Suprapubic skin (tissue), 4 donors: ENCODE data around the gene SMCO4. TPM values are rescaled to one million over a fixed set of nuclear protein-coding genes. Genes with fewer than 3 reads are reported as not detected.

Source experiments
- DNase-seq, 2 donors: peaks; one replicate each; pipeline ENCODE4 v3.0.0-alpha.2; 2019; ENCODE audit warnings: low spot score in 2 of 2
- H3K27ac ChIP-seq: fragments of 200-600 bp; sonication (generic); one replicate; pipeline ENCODE4 v1.5.1; 2019
- H3K27me3 ChIP-seq: fragments of 200-600 bp; sonication (generic); one replicate; pipeline ENCODE4 v1.5.1; 2019
- H3K36me3 ChIP-seq: fragments of 200-600 bp; sonication (generic); one replicate; pipeline ENCODE4 v1.5.1; 2019
- H3K4me1 ChIP-seq: fragments of 200-600 bp; sonication (generic); one replicate; pipeline ENCODE4 v1.5.1; 2019
- H3K4me3 ChIP-seq: fragments of 200-600 bp; sonication (generic); one replicate; pipeline ENCODE4 v1.5.1; 2019; ENCODE audit warnings: mild to moderate bottlenecking
- H3K9me3 ChIP-seq: fragments of 200-600 bp; sonication (generic); one replicate; pipeline ENCODE4 v1.5.1; 2019
- CTCF ChIP-seq, 2 donors: fragments of 200-600 bp in 1 of 2; fragments of 450-650 bp in 1 of 2; sonication (generic) in 1 of 2; IDR thresholded peaks; one replicate each; pipeline ENCODE4 v1.5.1; 2016 to 2019; ENCODE audit warnings: antibody characterized with exemption in 2 of 2, mild to moderate bottlenecking in 1 of 2, moderate library complexity in 1 of 2
- EP300 ChIP-seq: sonication (generic); formaldehyde crosslinking; IDR thresholded peaks from one replicate; pipeline ENCODE4 v1.6.1; 2017; ENCODE audit warnings: antibody characterized with exemption
- POLR2A ChIP-seq, 2 donors: fragments of 450-650 bp; IDR thresholded peaks; one replicate each; pipeline ENCODE4 v1.6.1; 2017; ENCODE audit warnings: antibody characterized with exemption in 2 of 2, mild to moderate bottlenecking in 2 of 2, moderate library complexity in 2 of 2
- POLR2AphosphoS5 ChIP-seq, 3 donors: sonication (generic); formaldehyde crosslinking; IDR thresholded peaks; one replicate each; pipeline ENCODE4 v1.6.1; 2017; ENCODE audit warnings: antibody characterized with exemption in 3 of 3
- WGBS: methylation state at CpG from one replicate; pipeline ENCODE4 v1.1.5; 2018; 5-methylcytosine and 5-hydroxymethylcytosine counted together
- total RNA-seq, 4 donors: library from RNA; depleted of rRNA; stranded (reverse); fragments of >200 nt; gene quantifications; one replicate each; pipeline ENCODE4 v1.1.0, GENCODE V29; 2016

The SMCO4 gene
- total RNA-seq, 4 donors from 2014 or later, result 12.1 to 53.1 (median 26.9) TPM

- Histone ChIP-seq H3K27ac (no peak overlapping the region), H3K27me3 (peaks cover 2% of the 10 kb centered on the region), H3K36me3 (no peaks in the 10 kb centered on the region), H3K9me3 (no peaks in the 10 kb centered on the region), H3K4me1 (no peaks in the 10 kb centered on the region), H3K4me3 (no peak overlapping the region)
- WGBS, result 58% methylated on average over 3 of the region's 3 CpGs
- no peak for TF ChIP-seq POLR2AphosphoS5 (IDR thresholded peaks at IDR 0.05)
- no peak for TF ChIP-seq CTCF (IDR thresholded peaks at IDR 0.05)
- TF ChIP-seq POLR2A (IDR thresholded peaks at IDR 0.05), result no peak
- no peak for TF ChIP-seq EP300
- no peak for DNase-seq
Measured at GRCh38 chr11:93559681-93560080, 16.5 kb upstream of the SMCO4 start.

GRCh38 chr11:93552874-93553273 is 9.7 kb upstream of the SMCO4 start:
- Histone ChIP-seq H3K36me3 (no peaks in the 10 kb centered on the region), H3K27me3 (peaks cover 2% of the 10 kb centered on the region), H3K4me1 (no peaks in the 10 kb centered on the region), H3K27ac (no peak overlapping the region), H3K4me3 (no peak overlapping the region), H3K9me3 (no peaks in the 10 kb centered on the region)
- 94% methylated on average over 1 of the region's 1 CpG for WGBS
- no peak for TF ChIP-seq POLR2AphosphoS5 (IDR thresholded peaks at IDR 0.05)
- TF ChIP-seq CTCF (IDR thresholded peaks at IDR 0.05), result no peak
- TF ChIP-seq POLR2A (IDR thresholded peaks at IDR 0.05), result no peak
- TF ChIP-seq EP300, result no peak
- DNase-seq, result no peak

- no peaks in the 10 kb centered on the region for H3K27me3 ChIP-seq
- no peaks in the 10 kb centered on the region for H3K9me3 ChIP-seq
- no peaks in the 10 kb centered on the region for H3K36me3 ChIP-seq
- H3K4me1 ChIP-seq, result peaks cover 5% of the 10 kb centered on the region
- no peak for DNase-seq
- no peak for TF ChIP-seq EP300
- TF ChIP-seq POLR2A (IDR thresholded peaks at IDR 0.05), result no peak
- TF ChIP-seq CTCF (IDR thresholded peaks at IDR 0.05), result no peak
- TF ChIP-seq POLR2AphosphoS5 (IDR thresholded peaks at IDR 0.05), result no peak
- H3K4me3 ChIP-seq, result no peak overlapping the region
- H3K27ac ChIP-seq, result no peak overlapping the region
- WGBS, result 81% methylated on average over 4 of the region's 4 CpGs
Measured at GRCh38 chr11:93549976-93550375, 6.8 kb upstream of the SMCO4 start.

- TF ChIP-seq POLR2A (IDR thresholded peaks at IDR 0.05) (no peak), EP300 (no peak), CTCF (IDR thresholded peaks at IDR 0.05) (no peak), POLR2AphosphoS5 (IDR thresholded peaks at IDR 0.05) (no peak)
- Histone ChIP-seq H3K36me3 (no peaks in the 10 kb centered on the region), H3K4me3 (no peak overlapping the region), H3K27me3 (no peaks in the 10 kb centered on the region), H3K4me1 (peaks cover 9% of the 10 kb centered on the region), H3K9me3 (no peaks in the 10 kb centered on the region), H3K27ac (no peak overlapping the region)
- DNase-seq, result no peak
- WGBS, result 82% methylated on average over 6 of the region's 6 CpGs
Measured at GRCh38 chr11:93548679-93549319, 5.6 kb upstream of the SMCO4 start.

- peaks cover 14% of the 10 kb centered on the region for H3K4me1 ChIP-seq
- no peaks in the 10 kb centered on the region for H3K27me3 ChIP-seq
- H3K4me3 ChIP-seq, result no peak overlapping the region
- no peaks in the 10 kb centered on the region for H3K36me3 ChIP-seq
- TF ChIP-seq CTCF (IDR thresholded peaks at IDR 0.05) (no peak), EP300 (no peak), POLR2AphosphoS5 (IDR thresholded peaks at IDR 0.05) (no peak), POLR2A (IDR thresholded peaks at IDR 0.05) (no peak)
- no peak for DNase-seq
- H3K9me3 ChIP-seq, result no peaks in the 10 kb centered on the region
- no peak overlapping the region for H3K27ac ChIP-seq
- WGBS, result 53% methylated on average over 2 of the region's 2 CpGs
Measured at GRCh38 chr11:93547773-93548172, 4.6 kb upstream of the SMCO4 start.
